Neuronal stem cell (in vitro differentiated cells): ENCODE data around the gene EXPH5.
A peak's percentile ranks its signal among the peaks of the same experiment; 100 is the strongest.

Source experiments
- DNase-seq: peaks from one replicate; pipeline ENCODE4 v3.0.0-alpha.2; 2013; ENCODE audit warnings: low spot score
- H2AFZ ChIP-seq: one replicate; pipeline ENCODE4 v1.6.1; 2013; ENCODE audit warnings: mild to moderate bottlenecking, low read length, inconsistent platforms
- H2AK5ac ChIP-seq: 2 replicates; pipeline ENCODE4 v1.6.1; 2013; ENCODE audit warnings: low read depth, mild to moderate bottlenecking, inconsistent platforms, low read length, moderate library complexity, mixed read lengths
- H2BK120ac ChIP-seq: 2 replicates; pipeline ENCODE4 v1.6.1; 2013; ENCODE audit warnings: low read depth, mild to moderate bottlenecking, inconsistent platforms, low read length, moderate library complexity, mixed read lengths
- H2BK12ac ChIP-seq: one replicate; pipeline ENCODE4 v1.6.1; 2013; ENCODE audit warnings: low read length, inconsistent platforms
- H2BK15ac ChIP-seq: 2 replicates; pipeline ENCODE4 v1.6.1; 2013; ENCODE audit warnings: mild to moderate bottlenecking, low read length, inconsistent platforms, mixed read lengths
- H2BK5ac ChIP-seq: one replicate; pipeline ENCODE4 v1.6.1; 2013; ENCODE audit warnings: inconsistent platforms, mild to moderate bottlenecking, low read length, moderate library complexity
- H3K14ac ChIP-seq: one replicate; pipeline ENCODE4 v1.6.1; 2013; ENCODE audit warnings: low read length, inconsistent platforms
- H3K18ac ChIP-seq: 2 replicates; pipeline ENCODE4 v1.6.1; 2013; ENCODE audit warnings: low read length, inconsistent platforms
- H3K23ac ChIP-seq: 2 replicates; pipeline ENCODE4 v1.6.1; 2013; ENCODE audit warnings: low read depth, mild to moderate bottlenecking, mixed read lengths, low read length, inconsistent platforms; ENCODE audit not compliant: poor library complexity
- H3K27ac ChIP-seq: replicated peaks from 3 replicates; pipeline ENCODE4 v1.5.1; 2013; ENCODE audit warnings: low read length, inconsistent platforms
- H3K27me3 ChIP-seq, 3 experiments: 2 replicates each; pipeline ENCODE4 v1.6.1; 2013; ENCODE audit warnings: low read length in 3 of 3, mild to moderate bottlenecking in 2 of 3, inconsistent platforms in 1 of 3, low read depth in 1 of 3, mixed read lengths in 1 of 3, moderate library complexity in 1 of 3; ENCODE audit not compliant: control insufficient read depth in 3 of 3, insufficient read depth in 3 of 3
- H3K36me3 ChIP-seq, 2 donors: replicated peaks in 1 of 2; 2 replicates each; pipeline ENCODE4 v1.6.1; 2013; ENCODE audit warnings: low read length in 2 of 2; ENCODE audit not compliant: control insufficient read depth in 2 of 2, insufficient read depth in 2 of 2
- H3K4ac ChIP-seq: 2 replicates; pipeline ENCODE4 v1.6.1; 2013; ENCODE audit warnings: inconsistent platforms, mild to moderate bottlenecking, low read length, moderate library complexity
- H3K4me1 ChIP-seq, 2 donors: 1 replicate in 1 of 2; 2 replicates in 1 of 2; pipeline ENCODE4 v1.6.1; 2013; ENCODE audit warnings: low read length in 2 of 2, low read depth in 1 of 2; ENCODE audit not compliant: control insufficient read depth in 2 of 2, insufficient read depth in 1 of 2
- H3K4me2 ChIP-seq: one replicate; pipeline ENCODE4 v1.6.1; 2013; ENCODE audit warnings: mild to moderate bottlenecking, low read length, inconsistent platforms; ENCODE audit not compliant: insufficient read depth, poor library complexity, severe bottlenecking
- H3K4me3 ChIP-seq, 2 donors: 2 replicates each; pipeline ENCODE4 v1.5.1; 2013; ENCODE audit warnings: low read length in 2 of 2, mild to moderate bottlenecking in 2 of 2, inconsistent platforms in 1 of 2, moderate library complexity in 1 of 2
- H3K79me1 ChIP-seq: one replicate; pipeline ENCODE4 v1.6.1; 2013; ENCODE audit warnings: low read depth, mild to moderate bottlenecking, inconsistent platforms, low read length, moderate library complexity
- H3K9ac ChIP-seq: one replicate; pipeline ENCODE4 v1.6.1; 2013; ENCODE audit warnings: mild to moderate bottlenecking, low read depth, low read length, inconsistent platforms; ENCODE audit not compliant: poor library complexity
- H3K9me3 ChIP-seq, 2 donors: replicated peaks in 1 of 2; 2 replicates each; pipeline versions ENCODE3 to v1.6.1; 2013; ENCODE audit warnings: low read length in 2 of 2, mild to moderate bottlenecking in 2 of 2, inconsistent platforms in 1 of 2, low read depth in 1 of 2, mixed read lengths in 1 of 2, moderate library complexity in 1 of 2; ENCODE audit not compliant: control insufficient read depth in 2 of 2, insufficient read depth in 1 of 2
- H4K8ac ChIP-seq: one replicate; pipeline ENCODE4 v1.6.1; 2013; ENCODE audit warnings: low read depth, mild to moderate bottlenecking, inconsistent platforms, low read length, moderate library complexity
- H4K91ac ChIP-seq: one replicate; pipeline ENCODE4 v1.6.1; 2013; ENCODE audit warnings: low read length, low read depth, mild to moderate bottlenecking, inconsistent platforms; ENCODE audit not compliant: poor library complexity
- WGBS, 2 donors: extraction: QIAGEN DNeasy Blood & Tissue Kit; methylation state at CpG; one replicate each; pipeline ENCODE4 v1.1.7; 2013; ENCODE audit warnings: missing lambda C conversion rate in 2 of 2, mixed read lengths in 1 of 2; ENCODE audit not compliant: insufficient read length in 2 of 2, insufficient replicate concordance in 1 of 2; ENCODE audit errors: extremely low coverage in 2 of 2; 5-methylcytosine and 5-hydroxymethylcytosine counted together

EXPH5 gene

DNA sequence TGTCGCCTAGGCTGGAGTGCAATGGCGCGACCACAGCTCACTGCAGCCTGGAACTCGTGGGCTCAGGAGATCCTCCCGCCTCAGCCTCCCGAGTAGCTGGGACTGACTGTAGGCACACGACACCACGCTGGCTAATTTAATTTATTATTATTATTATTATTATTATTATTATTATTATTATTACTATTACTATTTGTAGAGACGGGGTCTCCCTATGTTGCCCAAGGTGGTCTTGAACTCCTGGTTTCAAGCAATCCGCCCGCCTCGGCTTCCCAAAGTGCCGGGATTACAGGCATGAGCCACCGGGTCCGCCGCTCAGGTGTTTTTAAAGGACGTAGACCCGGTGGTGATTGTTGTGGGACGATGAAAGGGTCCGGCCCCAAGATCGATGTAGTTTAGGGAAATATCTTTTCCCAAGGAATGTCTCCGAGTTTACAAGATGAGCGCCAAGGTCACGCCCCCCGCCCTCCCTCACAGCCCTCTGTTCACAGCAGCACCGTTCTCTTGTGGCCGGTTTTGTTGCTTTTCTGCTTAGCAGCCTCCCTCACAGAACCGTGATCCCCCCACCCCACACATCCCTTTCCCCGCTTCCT, 94.7 kb downstream of the EXPH5 start:
- peaks cover 5 to 8% of the 10 kb centered on the region in 2 donors for H3K4me1 ChIP-seq
- H3K23ac ChIP-seq: no peak overlapping the region
- WGBS, 2 donors: no CpG with 5 or more reads among the region's 29 CpGs
- peak overlapping the region; percentile 89 for H4K91ac ChIP-seq
- no peak overlapping the region for H2BK15ac ChIP-seq
- H2BK5ac ChIP-seq: no peak overlapping the region
- DNase-seq: no peak
- peak overlapping the region; percentile 98 for H3K18ac ChIP-seq
- H3K14ac ChIP-seq: no peak overlapping the region
- H3K27ac ChIP-seq: no peak overlapping the region
- no peak overlapping the region for H2BK120ac ChIP-seq
- H3K27me3 ChIP-seq: no peaks in the 10 kb centered on the region
- peak overlapping the region; percentile 94 for H3K9ac ChIP-seq
- no peaks in the 10 kb centered on the region for H3K36me3 ChIP-seq
- H4K8ac ChIP-seq: no peak overlapping the region
- peak overlapping the region; percentile 97 for H3K4me2 ChIP-seq
- H3K4ac ChIP-seq: no peak overlapping the region
- no peak overlapping the region for H2AK5ac ChIP-seq
- H2BK12ac ChIP-seq: no peak overlapping the region
- peak overlapping the region; percentile 55 to 84 for H3K4me3 ChIP-seq
- H3K79me1 ChIP-seq: no peaks in the 10 kb centered on the region
- no peaks in the 10 kb centered on the region for H3K9me3 ChIP-seq
- peak overlapping the region; percentile 99 for H2AFZ ChIP-seq

DNA sequence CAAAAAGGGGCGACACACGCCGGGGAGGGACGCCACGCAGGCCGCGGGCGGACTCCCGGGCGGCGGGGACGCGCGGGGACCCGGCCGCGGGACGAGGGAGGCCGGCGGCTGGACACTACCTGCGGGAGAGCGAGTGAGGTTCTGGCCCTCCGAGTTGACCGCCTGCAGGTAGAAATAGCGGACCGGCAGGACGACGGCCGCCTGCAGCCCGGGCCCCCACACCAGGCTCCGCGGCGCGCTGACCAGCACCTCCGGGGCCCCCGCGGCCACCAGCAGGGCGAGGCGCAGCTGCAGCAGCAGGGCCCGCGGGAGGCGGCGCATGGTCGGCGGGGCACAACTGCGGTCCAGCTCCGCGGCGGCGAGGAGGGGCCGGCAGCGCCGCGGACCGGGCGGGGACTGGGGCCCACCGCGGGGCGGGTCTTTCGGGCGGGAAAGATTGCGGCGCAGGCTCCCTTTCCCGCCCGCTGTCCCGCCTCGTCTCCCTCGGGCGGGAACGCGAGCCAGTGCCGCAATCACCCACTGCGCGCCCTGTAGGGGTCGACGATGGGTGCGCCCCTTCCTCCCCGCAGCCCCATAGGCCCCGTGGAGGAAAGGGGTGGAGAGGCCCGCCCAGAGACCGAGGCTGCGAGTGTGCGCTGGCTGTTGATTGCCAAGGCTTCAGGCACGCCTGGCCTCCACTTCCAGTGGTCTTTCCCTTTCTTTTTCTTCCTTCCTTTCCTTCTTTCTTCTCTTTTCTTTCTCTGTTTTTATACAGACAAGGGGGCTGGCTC, 95.3 kb downstream of the EXPH5 start, which contains the start of gene POGLUT3:
Gene POGLUT3, minus strand, starts transcription at position 339 of the 770 bp plus-strand sequence. Its CDS starts 18 bp downstream, at position 321.
- Histone ChIP-seq H3K4ac (peak within 1 kb of the TSS; percentile 85), H3K79me1 (no peaks in the 10 kb centered on the region), H2BK120ac (no peak within 1 kb of the TSS), H3K9ac (peak within 1 kb of the TSS; percentile 94), H2AK5ac (no peak within 1 kb of the TSS), H3K14ac (peak within 1 kb of the TSS; percentile 75), H2BK15ac (peak within 1 kb of the TSS; percentile 88), H3K27ac (peak within 1 kb of the TSS; percentile 74), H2BK12ac (peak within 1 kb of the TSS; percentile 48), H3K4me1 (peaks cover 5 to 8% of the 10 kb centered on the region in 2 donors), H2AFZ (peak within 1 kb of the TSS; percentile 99), H3K4me3 (peak within 1 kb of the TSS; percentile 55 to 84), H3K36me3 (no peaks in the 10 kb centered on the region), H3K9me3 (no peaks in the 10 kb centered on the region), H3K23ac (peak within 1 kb of the TSS; percentile 75), H4K8ac (peak within 1 kb of the TSS; percentile 89), H3K4me2 (peak within 1 kb of the TSS; percentile 97), H4K91ac (peak within 1 kb of the TSS; percentile 89), H3K18ac (peak within 1 kb of the TSS; percentile 98), H3K27me3 (no peaks in the 10 kb centered on the region), H2BK5ac (peak within 1 kb of the TSS; percentile 93)
- peak; percentile 55 for DNase-seq
- no CpG with 5 or more reads among the region's 84 CpGs for WGBS, 2 donors

DNA sequence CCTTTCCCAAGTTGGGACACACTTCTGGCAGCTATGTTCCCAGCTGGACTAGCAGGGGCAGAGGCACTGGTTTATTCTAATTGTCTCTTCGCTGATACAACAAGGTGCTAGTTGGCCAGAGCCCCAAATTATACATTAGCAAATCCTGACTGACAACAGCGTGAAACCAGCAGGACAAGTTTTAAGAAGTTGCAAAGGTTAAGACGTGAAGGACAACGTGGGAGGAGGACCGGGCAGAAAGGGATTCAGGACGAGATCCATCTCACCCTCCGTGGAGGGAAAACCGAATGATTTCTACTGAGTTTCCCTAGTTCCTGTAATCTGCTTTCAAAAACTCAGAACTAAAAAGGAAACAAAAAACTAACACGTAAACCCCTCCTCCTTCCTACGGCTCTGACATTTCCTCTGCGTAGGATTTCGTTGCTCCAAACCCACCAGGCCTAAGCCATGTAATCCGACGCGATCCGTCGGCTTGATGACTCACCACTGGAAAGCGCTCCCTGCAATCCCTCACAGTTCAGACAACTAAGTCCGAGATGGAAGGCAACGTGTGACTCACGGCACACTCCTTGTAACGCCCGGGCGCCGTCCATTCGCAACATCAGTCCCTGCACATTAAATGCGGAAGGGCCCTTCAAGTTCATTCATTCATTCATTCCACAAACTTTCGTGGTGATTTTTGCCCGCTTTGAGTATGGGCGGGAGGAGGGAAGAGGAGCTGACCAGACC, 96.1 kb downstream of the EXPH5 start:
- H3K23ac ChIP-seq: peak overlapping the region; percentile 75
- H3K27me3 ChIP-seq: no peaks in the 10 kb centered on the region
- DNase-seq: peak; percentile 78
- H4K91ac ChIP-seq: no peak overlapping the region
- H4K8ac ChIP-seq: no peak overlapping the region
- H3K4ac ChIP-seq: no peak overlapping the region
- peak overlapping the region; percentile 99 for H2AFZ ChIP-seq
- H2AK5ac ChIP-seq: no peak overlapping the region
- H3K14ac ChIP-seq: peak overlapping the region; percentile 75
- H3K9me3 ChIP-seq: no peaks in the 10 kb centered on the region
- peak overlapping the region; percentile 48 for H2BK12ac ChIP-seq
- H3K79me1 ChIP-seq: no peaks in the 10 kb centered on the region
- H3K9ac ChIP-seq: peak overlapping the region; percentile 94
- H2BK120ac ChIP-seq: no peak overlapping the region
- H2BK15ac ChIP-seq: peak overlapping the region; percentile 88
- no peaks in the 10 kb centered on the region for H3K36me3 ChIP-seq
- peak overlapping the region; percentile 97 for H3K4me2 ChIP-seq
- H3K4me1 ChIP-seq: peaks cover 5 to 8% of the 10 kb centered on the region in 2 donors
- peak overlapping the region; percentile 93 for H2BK5ac ChIP-seq
- H3K27ac ChIP-seq: peak overlapping the region; percentile 74
- peak overlapping the region; percentile 98 for H3K18ac ChIP-seq
- no CpG with 5 or more reads among the region's 30 CpGs for WGBS, 2 donors
- peak overlapping the region; percentile 55 to 84 for H3K4me3 ChIP-seq
